ENCODE data around the gene SLC26A1. TPM values are rescaled to one million over a fixed set of nuclear protein-coding genes. Genes with fewer than 3 reads are reported as not detected.
"Not testable (repeated sequence)": the region's sequence is repeated elsewhere in the genome, so short reads cannot be mapped to it uniquely, and the experiment has no call there.

SLC26A1 gene
- total RNA-seq, 2 donors from 2014 or later, result 1.6 to 2.0 TPM

GRCh38 chr4:948936-949300 lies 44.3 kb downstream of the SLC26A1 start:
- DNase-seq, result no peak
- ATAC-seq, result no peak
- intact Hi-C loops (cut with DNase I, micrococcal nuclease), result no loop called here

- ATAC-seq, result peak; percentile 74
- intact Hi-C loops (cut with DNase I, micrococcal nuclease), result no loop called here
These were observed 44.9 kb downstream of the SLC26A1 start for GRCh38 chr4:948101-948935.

GRCh38 chr4:947491-947971 lies 45.7 kb downstream of the SLC26A1 start:
- DNase-seq, result no peak
- peak; percentile 5 for ATAC-seq
- intact Hi-C loops (cut with DNase I, micrococcal nuclease), result no loop called here

More at GRCh38 chr4:948101-948935, 44.9 kb downstream of the SLC26A1 start:
- peak in 1 of 2 donors; percentile 46 for DNase-seq

- intact Hi-C loops (cut with DNase I, micrococcal nuclease), result no loop called here
- ATAC-seq (no peak), DNase-seq (no peak)
These were observed 46.4 kb downstream of the SLC26A1 start for GRCh38 chr4:946517-947471.

GRCh38 chr4:946103-946450 lies 47.1 kb downstream of the SLC26A1 start:
- ATAC-seq (no peak), DNase-seq (no peak)
- intact Hi-C loops (cut with DNase I, micrococcal nuclease), result no loop called here

GRCh38 chr4:945274-946102 lies 47.7 kb downstream of the SLC26A1 start:
- intact Hi-C loops (cut with DNase I, micrococcal nuclease), result no loop called here
- no peak for DNase-seq

GRCh38 chr4:939508-939907 lies 53.7 kb downstream of the SLC26A1 start:
- ATAC-seq; intact Hi-C loops (cut with DNase I, micrococcal nuclease); DNase-seq: not testable (repeated sequence)

More at GRCh38 chr4:945274-946102, 47.7 kb downstream of the SLC26A1 start:
- no peak for ATAC-seq

Other genes with a start within 250 kb of the SLC26A1 start
- gene CPLX1, start 167.3 kb downstream of the SLC26A1 start, total RNA-seq, result 1 to 10 TPM; 2.7 to 3.5 TPM
- gene GAK, start 61.1 kb downstream of the SLC26A1 start, total RNA-seq, result 100 to 1,000 TPM; 197 to 265 TPM
- gene TMEM175, start 60.9 kb downstream of the SLC26A1 start, total RNA-seq, result 10 to 100 TPM; 21.4 to 28.6 TPM
- gene DGKQ, start 19.8 kb downstream of the SLC26A1 start, total RNA-seq, result 10 to 100 TPM; 47.8 to 49.6 TPM
- 10 to 100 TPM; 28.7 to 40.9 TPM for gene IDUA, start 6.4 kb downstream of the SLC26A1 start, total RNA-seq
- 10 to 100 TPM; 17.0 to 17.2 TPM for gene FGFRL1, start 18.2 kb upstream of the SLC26A1 start, total RNA-seq
- 1 to 10 TPM; 1.6 to 2.9 TPM for gene RNF212, start 120.2 kb upstream of the SLC26A1 start, total RNA-seq
- 10 to 100 TPM; 26.6 to 34.3 TPM for gene SPON2, start 179.2 kb upstream of the SLC26A1 start, total RNA-seq